GM23248 (cell line): Measurements from ENCODE around the gene PTPN21. TPM values are rescaled to one million over a fixed set of nuclear protein-coding genes. Genes with fewer than 3 reads are reported as not detected.

Source experiments
- DNase-seq: peaks from one replicate; pipeline ENCODE4 v3.0.0-alpha.2; 2015
- H2AFZ ChIP-seq: fragments of 200-600 bp; sonication (generic); 2 replicates; pipeline ENCODE4 v1.6.1; 2016; ENCODE audit warnings: antibody characterized with exemption
- H3F3A ChIP-seq: fragments of 200-600 bp; sonication (generic); 2 replicates; pipeline ENCODE4 v1.6.1; 2016; ENCODE audit warnings: mild to moderate bottlenecking, antibody characterized with exemption, mixed run types; ENCODE audit not compliant: insufficient read depth
- H3K27ac ChIP-seq: fragments of 200-600 bp; sonication (generic); 2 replicates; pipeline ENCODE4 v1.5.1; 2016; ENCODE audit warnings: mild to moderate bottlenecking
- H3K27me3 ChIP-seq: fragments of 200-600 bp; sonication (generic); replicated peaks from 2 replicates; pipeline ENCODE4 v1.6.1; 2016; ENCODE audit warnings: mild to moderate bottlenecking; ENCODE audit not compliant: insufficient read depth
- H3K36me3 ChIP-seq: fragments of 200-600 bp; sonication (generic); 2 replicates; pipeline ENCODE4 v1.6.1; 2016; ENCODE audit warnings: low read depth, mild to moderate bottlenecking
- H3K4me1 ChIP-seq: fragments of 200-600 bp; sonication (generic); 2 replicates; pipeline ENCODE4 v1.6.1; 2016; ENCODE audit warnings: mild to moderate bottlenecking; ENCODE audit not compliant: insufficient read depth
- H3K4me2 ChIP-seq: fragments of 200-600 bp; sonication (generic); one replicate; pipeline ENCODE4 v1.6.1; 2016; ENCODE audit warnings: mild to moderate bottlenecking; ENCODE audit not compliant: unreplicated experiment
- H3K4me3 ChIP-seq: fragments of 200-600 bp; sonication (generic); 2 replicates; pipeline ENCODE4 v1.5.1; 2016; ENCODE audit warnings: mild to moderate bottlenecking
- H3K79me2 ChIP-seq: fragments of 200-600 bp; sonication (generic); 2 replicates; pipeline ENCODE4 v1.6.1; 2016; ENCODE audit warnings: mild to moderate bottlenecking; ENCODE audit not compliant: insufficient read depth
- H3K9ac ChIP-seq: fragments of 200-600 bp; sonication (generic); 2 replicates; pipeline ENCODE4 v1.6.1; 2016; ENCODE audit warnings: mild to moderate bottlenecking
- H3K9me2 ChIP-seq: fragments of 200-600 bp; sonication (generic); 2 replicates; pipeline ENCODE4 v1.6.1; 2016; ENCODE audit warnings: mixed run types, mild to moderate bottlenecking, moderate library complexity; ENCODE audit not compliant: insufficient read depth
- H3K9me3 ChIP-seq: fragments of 200-600 bp; sonication (generic); one replicate; pipeline ENCODE4 v1.6.1; 2017; ENCODE audit warnings: low read depth
- H4K20me1 ChIP-seq: fragments of 200-600 bp; sonication (generic); 2 replicates; pipeline ENCODE4 v1.6.0; 2016; ENCODE audit not compliant: insufficient read depth
- EZH2 ChIP-seq: fragments of 200-600 bp; sonication (generic); IDR thresholded peaks from 2 replicates; pipeline ENCODE4 v1.6.1; 2018; ENCODE audit warnings: antibody characterized with exemption, mild to moderate bottlenecking; ENCODE audit not compliant: insufficient read depth, poor library complexity, severe bottlenecking
- EZH2phosphoT487 ChIP-seq: fragments of 200-600 bp; sonication (generic); IDR thresholded peaks from 2 replicates; pipeline ENCODE4 v1.6.1; 2018; ENCODE audit warnings: antibody characterized with exemption, moderate library complexity, mild to moderate bottlenecking, low read depth; ENCODE audit not compliant: insufficient read depth
- WGBS, 2 experiments: methylation state at CpG; one replicate each; pipeline ENCODE4 v1.1.6; 2015 to 2017; ENCODE audit warnings: low lambda C conversion rate in 2 of 2, low coverage in 1 of 2; ENCODE audit errors: missing lambda C conversion rate in 2 of 2; 5-methylcytosine and 5-hydroxymethylcytosine counted together
- in situ Hi-C: fragments of 300-500 bp; cut with MboI; formaldehyde crosslinking; loops from 2 replicates; pipeline ENCODE4 v1.15.0; 2020
- polyA plus RNA-seq: library from polyadenylated mRNA; unstranded; fragments of >200 nt; fragmentation: Nextera tagmentation; extraction: Ambion mirVana; gene quantifications from 2 replicates; pipeline ENCODE4 v1.2.1, GENCODE V29; 2016
- total RNA-seq: library from RNA; depleted of rRNA; stranded (reverse); fragments of >200 nt; shearing (Covaris generic); gene quantifications from 2 replicates; pipeline ENCODE4 v1.2.3, GENCODE V29; 2014

Gene PTPN21
- total and polyA plus RNA-seq, 2 experiments from 2014 or later, result 5.7 to 13.3 TPM

GRCh38 chr14:88463318-88463717 is 91.5 kb downstream of the PTPN21 start:
- peaks cover 6% of the 10 kb centered on the region for H3K4me1 ChIP-seq

GRCh38 chr14:88454886-88455285 is 99.9 kb downstream of the PTPN21 start:
- no peaks in the 10 kb centered on the region for H4K20me1 ChIP-seq
- H3K4me3 ChIP-seq, result no peak overlapping the region
- H3K79me2 ChIP-seq, result no peaks in the 10 kb centered on the region
- no peak overlapping the region for H3K4me2 ChIP-seq
- DNase-seq, result peak; percentile 55
- no peak overlapping the region for H3K9ac ChIP-seq
- 25 to 27% methylated on average over 2 of the region's 2 CpGs for WGBS, 2 experiments
- TF ChIP-seq EZH2phosphoT487 (no peak), EZH2 (no peak)
- H2AFZ ChIP-seq, result no peak overlapping the region
- H3K27ac ChIP-seq, result no peak overlapping the region
- no peaks in the 10 kb centered on the region for H3K27me3 ChIP-seq
- H3K4me1 ChIP-seq, result peaks cover 9% of the 10 kb centered on the region; the same call in 1 of the 2 replicates
- H3K36me3 ChIP-seq, result no peaks in the 10 kb centered on the region
- no peaks in the 10 kb centered on the region for H3K9me2 ChIP-seq
- peaks cover 3% of the 10 kb centered on the region; the same call in 1 of the 2 replicates for H3F3A ChIP-seq
- H3K9me3 ChIP-seq, result no peaks in the 10 kb centered on the region
- in situ Hi-C loops, result no loop called here

More at GRCh38 chr14:88463318-88463717, 91.5 kb downstream of the PTPN21 start:
- 95 to 97% methylated on average over 4 of the region's 4 CpGs for WGBS, 2 experiments
- in situ Hi-C loops, result no loop called here
- Histone ChIP-seq H3K36me3 (peaks cover 32% of the 10 kb centered on the region; the same call in 1 of the 2 replicates), H3K9me2 (no peaks in the 10 kb centered on the region), H3K9ac (no peak overlapping the region), H2AFZ (no peak overlapping the region), H3K4me3 (no peak overlapping the region), H3K4me2 (no peak overlapping the region), H3K79me2 (no peaks in the 10 kb centered on the region), H3K27ac (no peak overlapping the region), H4K20me1 (no peaks in the 10 kb centered on the region), H3K27me3 (no peaks in the 10 kb centered on the region), H3F3A (no peaks in the 10 kb centered on the region), H3K9me3 (no peaks in the 10 kb centered on the region)
- peak; percentile 13 for DNase-seq
- TF ChIP-seq EZH2phosphoT487 (no peak), EZH2 (no peak)

GRCh38 chr14:88452231-88452630 is 102.6 kb downstream of the PTPN21 start:
- no peak overlapping the region for H3K9ac ChIP-seq
- DNase-seq, result no peak
- no peaks in the 10 kb centered on the region for H4K20me1 ChIP-seq
- no peak overlapping the region for H3K4me3 ChIP-seq
- 88 to 89% methylated on average over 4 of the region's 4 CpGs for WGBS, 2 experiments
- no peaks in the 10 kb centered on the region for H3K9me2 ChIP-seq
- H3K9me3 ChIP-seq, result no peaks in the 10 kb centered on the region
- H3K4me2 ChIP-seq, result no peak overlapping the region
- no peaks in the 10 kb centered on the region for H3K79me2 ChIP-seq
- no peak overlapping the region for H2AFZ ChIP-seq
- H3F3A ChIP-seq, result peaks cover 3% of the 10 kb centered on the region; the same call in 1 of the 2 replicates
- TF ChIP-seq EZH2phosphoT487, result no peak
- TF ChIP-seq EZH2, result no peak
- no peaks in the 10 kb centered on the region for H3K36me3 ChIP-seq
- no peak overlapping the region for H3K27ac ChIP-seq
- peaks cover 9% of the 10 kb centered on the region; the same call in 1 of the 2 replicates for H3K4me1 ChIP-seq
- in situ Hi-C loops, result no loop called here
- no peaks in the 10 kb centered on the region for H3K27me3 ChIP-seq

- H3K9me2 ChIP-seq, result no peaks in the 10 kb centered on the region
- H2AFZ ChIP-seq, result no peak overlapping the region
- no peak overlapping the region for H3K27ac ChIP-seq
- no peak for DNase-seq
- no peaks in the 10 kb centered on the region for H3K4me1 ChIP-seq
- H3F3A ChIP-seq, result no peaks in the 10 kb centered on the region
- in situ Hi-C loops, result no loop called here
- 0 out of 2 replicates have a peak, but pooled peaks cover 15% of the 10 kb centered on the region for H3K36me3 ChIP-seq
- no peaks in the 10 kb centered on the region for H3K9me3 ChIP-seq
- H3K79me2 ChIP-seq, result no peaks in the 10 kb centered on the region
- 89 to 96% methylated on average over 2 of the region's 2 CpGs for WGBS, 2 experiments
- TF ChIP-seq EZH2, result no peak
- TF ChIP-seq EZH2phosphoT487, result no peak
- H4K20me1 ChIP-seq, result no peaks in the 10 kb centered on the region
- H3K4me2 ChIP-seq, result no peak overlapping the region
- H3K9ac ChIP-seq, result no peak overlapping the region
- H3K4me3 ChIP-seq, result no peak overlapping the region
- no peaks in the 10 kb centered on the region for H3K27me3 ChIP-seq
Observed at GRCh38 chr14:88439088-88439487, 115.7 kb downstream of the PTPN21 start.

- Histone ChIP-seq H3K9me3 (no peaks in the 10 kb centered on the region), H3K4me3 (no peak overlapping the region), H3K79me2 (no peaks in the 10 kb centered on the region), H3K36me3 (peaks cover 15% of the 10 kb centered on the region; the same call in 1 of the 2 replicates), H3K9ac (no peak overlapping the region), H3K27ac (no peak overlapping the region), H3F3A (no peaks in the 10 kb centered on the region), H3K4me1 (no peaks in the 10 kb centered on the region), H2AFZ (no peak overlapping the region), H3K9me2 (no peaks in the 10 kb centered on the region), H4K20me1 (no peaks in the 10 kb centered on the region), H3K27me3 (no peaks in the 10 kb centered on the region), H3K4me2 (no peak overlapping the region)
- peak; percentile 17 for DNase-seq
- 92 to 97% methylated on average over 5 of the region's 5 CpGs for WGBS, 2 experiments
- in situ Hi-C loops, result no loop called here
- TF ChIP-seq EZH2 (no peak), EZH2phosphoT487 (no peak)
Observed at GRCh38 chr14:88437658-88438057, 117.1 kb downstream of the PTPN21 start.
